NCI-H2107 treated with DMSO at 0.1 percent for 48 hours (cell line): Measurements from ENCODE around the gene CARD10.
A peak's percentile ranks its signal among the peaks of the same experiment; 100 is the strongest.
"Not testable (repeated sequence)": the region's sequence is repeated elsewhere in the genome, so short reads cannot be mapped to it uniquely, and the experiment has no call there.

Experiments
- DNase-seq: peaks from one replicate; lab custom pipeline; 2025; ENCODE audit not compliant: unreplicated experiment; lab: John Stamatoyannopoulos, UW

The CARD10 gene

GRCh38 chr22:37555029-37555428, 35.8 kb upstream of the CARD10 start:
- no peak for DNase-seq

- DNase-seq: no peak
These were observed 34.5 kb upstream of the CARD10 start for GRCh38 chr22:37553725-37554124.

- DNase-seq: no peak
These were observed 33.4 kb upstream of the CARD10 start for GRCh38 chr22:37552524-37553163.

GRCh38 chr22:37551981-37552380, 32.8 kb upstream of the CARD10 start:
- DNase-seq: no peak

- DNase-seq: not testable (repeated sequence)
These were observed 31.7 kb upstream of the CARD10 start for GRCh38 chr22:37550921-37551320.

GRCh38 chr22:37549704-37550059, 30.5 kb upstream of the CARD10 start:
- DNase-seq: no peak

GRCh38 chr22:37547251-37547741, 28.1 kb upstream of the CARD10 start:
- no peak for DNase-seq

- DNase-seq: no peak
These were observed 27.4 kb upstream of the CARD10 start for GRCh38 chr22:37546437-37547250.

GRCh38 chr22:37545703-37546436, 26.7 kb upstream of the CARD10 start:
- DNase-seq: no peak

GRCh38 chr22:37544955-37545702, 25.9 kb upstream of the CARD10 start:
- no peak for DNase-seq

- no peak for DNase-seq
These were observed 23.7 kb upstream of the CARD10 start for GRCh38 chr22:37542959-37543358.

GRCh38 chr22:37542416-37542815, 23.2 kb upstream of the CARD10 start:
- not testable (repeated sequence) for DNase-seq

- DNase-seq: not testable (repeated sequence)
These were observed 20.6 kb upstream of the CARD10 start for GRCh38 chr22:37539790-37540189.

- DNase-seq: peak; percentile 73
These were observed 19.6 kb upstream of the CARD10 start for GRCh38 chr22:37538590-37539357.

- DNase-seq: no peak
These were observed 15.9 kb upstream of the CARD10 start for GRCh38 chr22:37535159-37535558.

GRCh38 chr22:37534445-37534844, 15.2 kb upstream of the CARD10 start:
- DNase-seq: peak; percentile 6

- DNase-seq: peak; percentile 68
These were observed 14.8 kb upstream of the CARD10 start for GRCh38 chr22:37533995-37534394.

GRCh38 chr22:37529652-37530345, 10.6 kb upstream of the CARD10 start:
- peak; percentile 14 for DNase-seq

GRCh38 chr22:37527952-37528351, 8.7 kb upstream of the CARD10 start:
- not testable (repeated sequence) for DNase-seq
